ENCODE data around the gene PRKD1.

The PRKD1 gene

DNA sequence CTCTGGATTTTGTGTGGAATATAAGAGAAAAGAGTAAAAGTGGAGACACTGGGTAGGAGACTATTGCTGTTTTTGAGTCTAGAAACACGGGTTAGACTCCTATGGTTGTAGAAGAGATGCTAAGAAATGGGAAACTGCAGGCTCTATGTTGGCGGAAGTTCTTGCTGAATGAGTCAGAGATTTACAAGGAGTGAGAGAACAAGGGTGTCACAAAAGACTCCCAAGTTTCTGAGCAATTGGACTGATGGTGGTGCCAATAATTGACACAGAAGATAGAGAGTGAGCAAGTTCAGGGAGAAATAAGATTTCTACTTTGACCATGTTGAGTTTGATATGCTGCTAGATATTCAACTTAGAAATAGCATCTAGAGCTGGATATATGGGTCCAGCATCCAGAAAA is 2.6 kb upstream of the PRKD1 start:
- H3K27me3 ChIP-seq (ENCODE audit: low read depth, low read length), result no peaks in the 10 kb centered on the region
- H3K27ac ChIP-seq (ENCODE audit: low read length), result no peak overlapping the region
- no peaks in the 10 kb centered on the region for H3K4me1 ChIP-seq (ENCODE audit: low read length)
- H3K9ac ChIP-seq (ENCODE audit: low read length), result no peak overlapping the region
- H4K20me1 ChIP-seq (ENCODE audit: insufficient read depth, low read length), result no peaks in the 10 kb centered on the region
- peaks cover 4% of the 10 kb centered on the region; the same call in 1 of the 2 replicates for H3K9me3 ChIP-seq (ENCODE audit: insufficient read depth, low read length)
- no peak overlapping the region for H3K4me3 ChIP-seq (ENCODE audit: low read length)
- H3K36me3 ChIP-seq (replicated peaks; ENCODE audit: low read depth, low read length), result no peaks in the 10 kb centered on the region
- no peaks in the 10 kb centered on the region for H3K79me2 ChIP-seq (ENCODE audit: low read length)
- no peak for TF ChIP-seq EZH2phosphoT487 (IDR thresholded peaks at IDR 0.05; ENCODE audit: low read depth)
- no peak for TF ChIP-seq CTCF (IDR thresholded peaks at IDR 0.05; ENCODE audit: low read depth, low read length)
- no peak overlapping the region for H3K4me2 ChIP-seq (ENCODE audit: low read length)
- H2AFZ ChIP-seq (ENCODE audit: low read depth, low read length), result no peak overlapping the region

- H3K79me2 ChIP-seq (ENCODE audit: low read length), result no peaks in the 10 kb centered on the region
- H3K4me2 ChIP-seq (ENCODE audit: low read length), result no peak overlapping the region
- no peaks in the 10 kb centered on the region for H3K27me3 ChIP-seq (ENCODE audit: low read depth, low read length)
- no peak overlapping the region for H3K9ac ChIP-seq (ENCODE audit: low read length)
- no peak overlapping the region for H2AFZ ChIP-seq (ENCODE audit: low read depth, low read length)
- H4K20me1 ChIP-seq (ENCODE audit: insufficient read depth, low read length), result no peaks in the 10 kb centered on the region
- TF ChIP-seq CTCF (IDR thresholded peaks at IDR 0.05; ENCODE audit: low read depth, low read length) (no peak), EZH2phosphoT487 (IDR thresholded peaks at IDR 0.05; ENCODE audit: low read depth) (no peak)
- no peak overlapping the region for H3K27ac ChIP-seq (ENCODE audit: low read length)
- H3K4me1 ChIP-seq (ENCODE audit: low read length), result no peaks in the 10 kb centered on the region
- peaks cover 4% of the 10 kb centered on the region; the same call in 1 of the 2 replicates for H3K9me3 ChIP-seq (ENCODE audit: insufficient read depth, low read length)
- H3K4me3 ChIP-seq (ENCODE audit: low read length), result no peak overlapping the region
- H3K36me3 ChIP-seq (replicated peaks; ENCODE audit: low read depth, low read length), result no peaks in the 10 kb centered on the region
These were observed 532 bp upstream of the PRKD1 start for GRCh38 chr14:29928117-29928640.

DNA sequence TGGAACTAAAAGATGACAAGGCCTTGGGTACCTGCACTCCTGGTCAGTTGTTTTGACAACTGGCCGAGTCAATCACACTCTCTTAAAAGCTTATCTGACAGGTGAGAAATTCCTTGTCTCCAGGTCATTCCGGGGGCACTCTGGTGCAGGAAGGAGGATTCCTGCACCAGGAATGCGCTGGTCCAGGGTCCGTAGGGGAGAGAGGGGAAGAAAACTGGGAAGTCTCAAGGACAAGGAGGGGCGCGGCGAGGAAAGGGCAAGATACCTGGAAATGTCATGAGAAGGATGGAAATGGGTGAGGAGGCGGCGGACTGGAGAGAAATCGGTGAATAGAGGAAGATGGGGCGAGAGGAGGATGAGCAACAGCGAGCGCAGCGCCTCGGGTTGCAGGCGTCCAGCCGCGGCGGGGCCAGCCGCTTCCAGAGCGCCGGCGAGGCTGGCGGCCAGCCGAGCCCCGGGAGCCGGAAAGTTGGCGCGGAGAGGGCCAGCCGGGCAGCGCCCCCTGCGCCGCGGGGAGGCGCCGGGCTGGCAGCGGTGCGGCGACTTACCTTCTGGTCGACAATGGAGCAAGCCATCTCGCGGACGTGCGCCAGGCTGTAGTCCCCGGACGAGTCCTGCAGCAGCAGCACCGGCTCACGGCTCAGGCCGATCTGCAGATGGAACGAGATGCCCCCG is 809 bp downstream of the PRKD1 start:
- TF ChIP-seq EZH2phosphoT487 (IDR thresholded peaks at IDR 0.05; ENCODE audit: low read depth) (no peak), CTCF (IDR thresholded peaks at IDR 0.05; ENCODE audit: low read depth, low read length) (no peak)
- Histone ChIP-seq H3K4me3 (ENCODE audit: low read length) (no peak overlapping the region), H3K27me3 (ENCODE audit: low read depth, low read length) (no peaks in the 10 kb centered on the region), H2AFZ (ENCODE audit: low read depth, low read length) (no peak overlapping the region), H3K79me2 (ENCODE audit: low read length) (no peaks in the 10 kb centered on the region), H4K20me1 (ENCODE audit: insufficient read depth, low read length) (no peaks in the 10 kb centered on the region), H3K9me3 (ENCODE audit: insufficient read depth, low read length) (peaks cover 4% of the 10 kb centered on the region; the same call in 1 of the 2 replicates), H3K4me2 (ENCODE audit: low read length) (no peak overlapping the region), H3K36me3 (replicated peaks; ENCODE audit: low read depth, low read length) (no peaks in the 10 kb centered on the region), H3K9ac (ENCODE audit: low read length) (no peak overlapping the region), H3K27ac (ENCODE audit: low read length) (no peak overlapping the region), H3K4me1 (ENCODE audit: low read length) (no peaks in the 10 kb centered on the region)

GRCh38 chr14:29926228-29926627 is 1.4 kb downstream of the PRKD1 start:
- H3K4me2 ChIP-seq (ENCODE audit: low read length), result no peak overlapping the region
- H4K20me1 ChIP-seq (ENCODE audit: insufficient read depth, low read length), result no peaks in the 10 kb centered on the region
- H2AFZ ChIP-seq (ENCODE audit: low read depth, low read length), result no peak overlapping the region
- H3K27me3 ChIP-seq (ENCODE audit: low read depth, low read length), result no peaks in the 10 kb centered on the region
- TF ChIP-seq CTCF (IDR thresholded peaks at IDR 0.05; ENCODE audit: low read depth, low read length) (no peak), EZH2phosphoT487 (IDR thresholded peaks at IDR 0.05; ENCODE audit: low read depth) (no peak)
- no peak overlapping the region for H3K4me3 ChIP-seq (ENCODE audit: low read length)
- H3K79me2 ChIP-seq (ENCODE audit: low read length), result no peaks in the 10 kb centered on the region
- H3K4me1 ChIP-seq (ENCODE audit: low read length), result no peaks in the 10 kb centered on the region
- H3K9me3 ChIP-seq (ENCODE audit: insufficient read depth, low read length), result peaks cover 4% of the 10 kb centered on the region; the same call in 1 of the 2 replicates
- no peak overlapping the region for H3K27ac ChIP-seq (ENCODE audit: low read length)
- no peak overlapping the region for H3K9ac ChIP-seq (ENCODE audit: low read length)
- H3K36me3 ChIP-seq (replicated peaks; ENCODE audit: low read depth, low read length), result no peaks in the 10 kb centered on the region
